ENCODE measurements around the gene EDN1.

The EDN1 gene

DNA sequence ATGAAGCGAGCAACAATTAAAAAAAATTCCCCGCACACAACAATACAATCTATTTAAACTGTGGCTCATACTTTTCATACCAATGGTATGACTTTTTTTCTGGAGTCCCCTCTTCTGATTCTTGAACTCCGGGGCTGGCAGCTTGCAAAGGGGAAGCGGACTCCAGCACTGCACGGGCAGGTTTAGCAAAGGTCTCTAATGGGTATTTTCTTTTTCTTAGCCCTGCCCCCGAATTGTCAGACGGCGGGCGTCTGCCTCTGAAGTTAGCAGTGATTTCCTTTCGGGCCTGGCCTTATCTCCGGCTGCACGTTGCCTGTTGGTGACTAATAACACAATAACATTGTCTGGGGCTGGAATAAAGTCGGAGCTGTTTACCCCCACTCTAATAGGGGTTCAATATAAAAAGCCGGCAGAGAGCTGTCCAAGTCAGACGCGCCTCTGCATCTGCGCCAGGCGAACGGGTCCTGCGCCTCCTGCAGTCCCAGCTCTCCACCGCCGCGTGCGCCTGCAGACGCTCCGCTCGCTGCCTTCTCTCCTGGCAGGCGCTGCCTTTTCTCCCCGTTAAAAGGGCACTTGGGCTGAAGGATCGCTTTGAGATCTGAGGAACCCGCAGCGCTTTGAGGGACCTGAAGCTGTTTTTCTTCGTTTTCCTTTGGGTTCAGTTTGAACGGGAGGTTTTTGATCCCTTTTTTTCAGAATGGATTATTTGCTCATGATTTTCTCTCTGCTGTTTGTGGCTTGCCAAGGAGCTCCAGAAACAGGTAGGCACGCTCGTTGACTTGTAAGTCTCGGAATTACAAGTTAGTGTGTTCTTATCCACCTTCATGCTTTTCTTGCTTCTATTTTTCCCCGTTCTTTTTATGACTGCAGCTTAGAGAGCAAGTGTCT is at the start of gene EDN1:
Gene EDN1, plus strand, starts transcription at position 429 of the 888 bp plus-strand sequence. Its CDS starts 269 bp downstream, at position 698.
- peak; percentile 77 for DNase-seq

DNA sequence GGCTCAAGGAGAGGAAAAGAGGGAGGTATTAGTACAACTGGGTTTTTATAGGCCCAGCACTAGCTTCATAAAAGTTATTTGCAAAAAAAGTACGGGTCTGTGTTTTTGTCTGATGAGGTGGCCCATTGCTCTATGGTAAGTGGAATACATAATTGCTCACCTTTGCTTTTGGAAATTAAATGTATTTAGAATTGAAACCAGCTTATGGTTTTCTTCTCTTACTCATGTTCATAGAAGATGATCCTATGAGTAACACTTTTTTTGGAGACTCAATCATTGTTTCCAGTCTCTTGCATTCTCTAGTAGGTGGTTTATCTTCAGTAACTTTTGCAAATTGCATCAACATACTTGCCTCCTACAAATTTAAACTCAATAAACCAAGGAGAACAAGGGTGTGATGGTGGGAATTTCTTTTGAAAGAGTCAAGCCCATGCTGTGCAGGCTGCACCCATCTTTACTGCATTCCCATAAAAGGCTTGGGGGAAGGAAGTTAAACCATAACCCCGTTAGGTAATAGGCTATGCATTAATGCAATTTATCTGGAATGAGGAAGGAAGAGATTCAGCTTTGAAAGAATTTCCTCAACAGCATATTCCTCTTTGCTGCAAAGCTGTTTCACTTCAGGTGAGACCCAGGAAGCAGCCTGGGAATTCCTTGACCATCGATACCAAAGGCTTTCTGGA is 48.5 kb upstream of the EDN1 start:
- DNase-seq = no peak

DNA sequence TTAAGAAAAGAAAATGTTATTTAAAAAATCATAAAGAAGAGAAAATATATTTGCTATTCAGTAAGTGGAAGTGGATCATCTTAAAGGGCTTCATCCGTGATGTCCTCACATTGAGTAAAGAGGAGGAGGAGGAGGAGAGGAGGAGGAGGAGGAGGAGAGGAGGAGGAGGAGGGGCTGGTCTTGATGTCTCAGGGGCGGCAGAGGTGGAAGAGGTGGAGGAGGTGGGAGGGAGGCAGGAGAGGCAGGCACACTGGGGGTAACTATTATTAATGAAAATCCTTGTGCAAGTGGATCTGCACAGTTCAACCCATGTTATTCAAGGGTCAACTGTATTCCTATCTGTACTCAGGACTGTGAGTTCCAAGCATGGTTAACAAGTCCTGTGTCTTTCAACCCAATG is 47.0 kb upstream of the EDN1 start:
- no peak for DNase-seq

DNA sequence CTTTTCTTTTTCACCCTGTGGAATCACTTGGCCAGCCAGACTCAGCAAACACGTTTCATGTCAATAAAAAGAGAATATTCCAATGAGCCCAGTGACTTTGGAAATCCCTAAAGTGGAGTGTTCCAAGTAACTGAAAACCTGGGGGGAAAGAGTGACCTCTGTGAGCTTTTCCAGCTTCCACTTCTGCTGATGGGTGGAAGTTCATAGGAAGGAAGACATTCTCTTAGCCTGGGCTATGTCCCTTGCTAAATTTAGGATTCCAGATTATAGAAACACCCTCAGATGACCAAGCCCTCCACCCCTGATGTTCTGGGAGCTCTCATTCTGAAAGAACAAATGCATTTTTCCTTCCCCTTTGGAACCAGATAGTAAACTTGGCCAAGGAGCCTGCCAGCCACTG is 44.8 kb upstream of the EDN1 start:
- DNase-seq = no peak

DNA sequence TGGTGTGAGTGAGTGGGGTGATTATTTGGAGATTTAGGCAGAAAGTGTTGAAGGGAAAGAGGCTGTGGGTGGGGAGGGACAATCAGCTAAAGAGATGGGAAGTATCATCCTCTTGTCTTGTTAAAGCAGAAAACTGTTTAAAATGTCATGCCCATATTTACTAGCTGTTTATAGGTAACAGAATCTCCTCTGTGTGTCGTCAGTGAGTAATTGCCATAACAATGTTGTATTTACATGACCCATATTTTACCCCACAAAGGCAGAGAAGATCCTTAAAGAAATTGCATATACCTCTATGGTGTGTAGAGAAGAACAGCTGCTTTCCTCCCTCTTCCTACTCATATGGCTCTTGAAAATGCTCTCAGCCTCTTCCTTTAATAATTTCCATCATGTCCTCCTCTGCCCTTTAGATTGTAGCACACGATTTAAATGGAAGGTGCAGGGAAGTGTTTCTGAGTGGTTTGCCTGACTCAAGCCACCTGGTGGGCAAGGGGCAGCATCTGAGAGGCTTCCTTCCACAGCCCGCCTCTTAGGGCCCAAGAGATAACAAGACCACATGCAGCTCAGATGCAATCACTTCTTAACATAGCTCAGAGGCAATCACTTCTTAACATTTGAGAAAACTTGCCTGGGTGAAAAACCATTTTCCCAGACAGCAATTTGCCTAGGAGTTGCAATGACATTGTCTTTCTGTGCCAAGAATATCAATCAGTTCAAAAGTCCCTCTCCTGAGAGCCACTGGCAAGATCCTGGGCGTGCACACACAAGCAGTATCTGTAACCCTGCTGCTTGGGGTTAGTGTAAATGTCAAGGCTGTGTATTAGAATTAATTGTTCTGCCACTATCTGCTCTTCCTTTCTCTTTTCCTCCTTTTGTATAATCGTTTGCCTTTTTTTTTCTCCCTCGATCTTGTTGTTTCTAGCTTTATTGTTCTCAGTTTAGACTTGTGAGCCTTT is 44.1 kb upstream of the EDN1 start:
- DNase-seq = no peak

DNA sequence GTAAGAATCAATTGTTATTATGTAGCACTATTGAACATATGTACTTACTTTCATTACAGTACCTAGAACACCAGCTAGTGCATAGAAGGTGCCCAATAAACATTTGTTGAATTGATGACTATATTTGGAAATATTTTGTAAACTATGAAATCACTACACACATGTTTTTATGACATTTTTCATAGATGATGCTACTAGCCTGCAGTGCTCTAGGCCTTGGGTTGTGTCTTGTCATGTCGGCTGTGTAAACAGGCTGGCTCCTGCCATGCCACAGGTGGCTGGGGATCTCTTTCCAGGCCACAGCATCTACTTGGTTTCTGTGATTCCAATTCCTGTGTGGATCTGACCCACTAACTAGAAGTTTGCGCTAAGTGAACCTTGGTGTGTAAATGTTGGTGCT is 43.3 kb upstream of the EDN1 start:
- no peak for DNase-seq

DNA sequence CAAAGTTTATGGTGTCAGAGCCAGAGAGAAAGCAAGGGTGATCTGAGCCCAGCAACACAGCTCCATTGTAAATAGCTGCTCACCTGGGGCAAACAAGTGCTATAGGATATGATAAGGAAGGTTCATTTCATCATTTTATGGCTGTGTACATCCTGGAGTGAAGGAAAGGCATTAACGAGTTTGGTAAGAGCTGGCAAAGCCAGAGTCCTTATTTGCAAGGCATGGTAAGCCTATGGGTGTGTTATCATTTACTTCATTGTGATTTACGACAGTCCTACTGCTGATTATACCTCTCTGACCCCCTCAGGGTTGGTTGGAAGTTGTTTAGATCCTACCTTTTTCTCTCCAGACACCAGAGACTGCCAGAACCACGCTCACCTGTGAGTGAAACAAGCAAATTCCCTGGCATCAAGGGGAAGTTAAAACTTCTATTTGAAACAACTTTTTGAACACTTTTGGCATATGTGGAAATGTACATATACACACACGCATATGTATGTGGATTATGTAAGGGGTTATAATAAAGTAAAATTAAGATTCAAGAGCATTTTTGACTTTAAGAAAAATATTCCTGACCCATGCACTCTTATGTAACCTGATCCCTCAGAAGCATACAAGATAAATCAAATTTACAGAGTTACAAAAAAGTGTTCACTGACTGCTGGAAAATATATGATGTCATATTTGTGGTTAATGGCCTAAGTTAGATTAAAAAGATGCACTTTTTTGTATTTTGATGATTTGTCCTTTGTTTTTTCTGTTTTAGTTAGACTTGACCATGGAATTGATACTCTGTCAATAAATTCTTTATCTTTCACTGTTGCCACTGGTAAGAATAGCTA is 40.4 kb upstream of the EDN1 start:
- DNase-seq = no peak

DNA sequence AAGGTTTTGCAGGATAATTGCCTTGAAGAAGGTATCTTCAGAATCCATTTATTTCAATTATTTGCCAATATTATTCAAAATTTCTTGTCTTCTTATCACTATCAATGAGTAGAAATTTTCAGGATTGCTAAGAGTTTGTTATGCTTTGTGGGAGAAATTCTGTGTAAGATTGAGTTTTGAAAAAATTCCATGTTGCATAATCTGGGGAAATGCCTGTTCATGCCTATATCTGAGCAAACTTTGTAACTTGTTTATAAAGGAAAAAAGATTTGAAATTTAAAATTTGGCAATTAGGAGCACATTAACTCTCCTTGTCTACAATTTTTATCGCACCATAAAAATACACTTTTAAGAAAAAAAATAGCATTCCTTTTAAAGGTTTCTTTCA is 39.8 kb upstream of the EDN1 start:
- no peak for DNase-seq

DNA sequence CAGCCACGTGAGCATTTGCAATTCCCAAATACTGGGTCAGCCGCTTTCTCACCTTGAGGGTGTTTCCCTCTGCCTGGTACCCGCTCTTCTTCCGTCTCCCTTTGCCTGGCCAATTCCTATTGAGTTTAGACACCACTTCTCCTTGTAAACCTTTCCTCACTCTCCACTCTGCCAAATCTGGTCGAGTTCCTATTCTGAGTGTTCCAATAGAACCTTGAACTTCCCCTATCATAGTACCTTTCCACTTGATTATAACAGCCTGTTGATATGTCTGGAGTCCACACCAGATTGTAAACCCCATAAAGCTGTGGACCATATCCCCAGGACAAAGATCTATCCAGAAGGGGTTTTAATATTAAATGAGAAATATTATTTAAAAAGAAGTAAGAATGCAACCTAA is 36.0 kb upstream of the EDN1 start:
- no peak for DNase-seq

DNA sequence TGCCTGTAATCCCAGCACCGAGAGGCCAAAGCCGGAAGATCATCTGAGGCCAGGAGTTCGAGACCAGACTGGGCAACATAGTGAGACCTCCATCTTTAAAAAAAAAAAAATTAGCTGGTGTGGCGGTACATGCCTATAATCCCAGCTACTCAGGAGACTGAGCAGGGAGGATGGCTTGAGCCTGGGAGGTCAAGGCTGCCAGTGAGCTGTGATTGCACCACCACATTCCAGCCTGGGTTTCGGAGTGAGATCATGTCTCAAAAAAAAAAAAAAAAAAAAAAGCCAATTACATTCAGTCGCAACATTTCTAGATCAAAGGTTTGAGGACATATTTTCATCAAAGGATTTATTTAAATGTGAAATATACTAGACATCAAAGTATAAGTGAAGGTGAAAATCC is 32.0 kb upstream of the EDN1 start:
- DNase-seq = no peak

DNA sequence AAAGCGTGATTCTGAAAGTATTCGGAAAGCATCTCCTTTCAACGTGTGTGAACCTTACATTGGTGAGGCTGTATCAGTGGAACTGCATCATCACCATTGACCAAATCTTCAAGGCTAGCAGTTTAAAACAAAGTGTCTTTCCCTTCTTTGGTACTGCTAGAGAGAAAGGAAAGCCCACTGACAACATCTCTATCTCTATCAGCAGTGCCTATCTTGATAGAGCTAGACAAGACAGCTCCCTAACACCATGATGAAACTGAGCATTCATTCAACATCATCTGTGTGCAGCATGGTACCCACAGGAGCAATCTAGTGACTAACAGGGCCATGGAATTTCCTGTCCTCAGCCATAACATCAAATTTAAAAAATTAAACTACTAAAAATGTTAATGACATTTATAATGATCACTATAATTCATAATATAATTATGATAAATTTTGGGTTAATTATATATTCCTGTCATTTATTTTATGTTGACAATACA is 31.5 kb upstream of the EDN1 start:
- no peak for DNase-seq

DNA sequence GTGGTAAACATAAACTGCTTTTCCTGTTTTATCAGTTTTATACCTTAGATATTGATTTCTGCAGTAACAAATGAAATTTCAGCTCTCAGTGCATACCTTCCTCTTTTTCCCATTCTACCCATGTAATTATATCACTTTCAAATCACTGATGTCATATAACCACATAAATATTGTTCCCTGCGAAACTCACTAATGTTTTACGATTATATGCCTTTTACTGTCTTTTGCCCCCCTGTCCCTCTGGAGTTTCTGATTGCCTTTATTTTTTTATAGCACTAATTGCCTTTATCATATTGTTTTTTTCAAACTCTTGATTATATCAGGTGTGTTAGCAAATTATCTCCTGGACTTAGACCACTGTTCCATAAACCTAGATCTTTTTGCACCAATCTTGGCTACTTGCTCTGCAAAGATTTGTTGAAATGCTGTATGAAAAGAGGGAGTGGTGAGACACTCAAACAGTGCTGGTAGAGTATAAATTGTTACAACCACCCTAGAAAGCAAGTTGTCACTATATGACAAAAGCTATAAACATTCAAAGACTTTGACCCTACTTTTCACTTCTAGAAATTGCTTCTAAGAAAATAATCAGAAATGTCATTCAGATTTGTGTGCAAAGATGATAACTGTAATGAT is 29.6 kb upstream of the EDN1 start:
- DNase-seq = no peak

DNA sequence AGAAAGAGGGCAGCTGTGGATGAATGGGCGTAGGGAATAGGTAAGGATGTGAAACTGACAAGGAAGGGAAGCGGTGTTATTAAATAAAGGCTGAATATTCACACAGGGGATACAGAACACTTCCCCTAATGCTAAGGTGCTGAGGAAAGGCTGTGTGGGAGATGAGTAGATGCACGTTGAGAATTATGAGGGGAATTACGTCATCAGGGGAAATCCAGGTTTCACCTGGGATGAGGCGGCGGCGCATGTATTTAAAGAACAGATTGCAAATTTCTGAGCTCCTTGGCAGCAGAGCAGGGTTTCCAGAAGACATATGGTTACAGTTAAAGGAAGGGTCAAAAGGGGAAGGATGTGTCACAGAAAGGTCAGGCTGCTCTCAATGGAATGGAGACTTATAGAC is 28.7 kb upstream of the EDN1 start:
- no peak for DNase-seq

DNA sequence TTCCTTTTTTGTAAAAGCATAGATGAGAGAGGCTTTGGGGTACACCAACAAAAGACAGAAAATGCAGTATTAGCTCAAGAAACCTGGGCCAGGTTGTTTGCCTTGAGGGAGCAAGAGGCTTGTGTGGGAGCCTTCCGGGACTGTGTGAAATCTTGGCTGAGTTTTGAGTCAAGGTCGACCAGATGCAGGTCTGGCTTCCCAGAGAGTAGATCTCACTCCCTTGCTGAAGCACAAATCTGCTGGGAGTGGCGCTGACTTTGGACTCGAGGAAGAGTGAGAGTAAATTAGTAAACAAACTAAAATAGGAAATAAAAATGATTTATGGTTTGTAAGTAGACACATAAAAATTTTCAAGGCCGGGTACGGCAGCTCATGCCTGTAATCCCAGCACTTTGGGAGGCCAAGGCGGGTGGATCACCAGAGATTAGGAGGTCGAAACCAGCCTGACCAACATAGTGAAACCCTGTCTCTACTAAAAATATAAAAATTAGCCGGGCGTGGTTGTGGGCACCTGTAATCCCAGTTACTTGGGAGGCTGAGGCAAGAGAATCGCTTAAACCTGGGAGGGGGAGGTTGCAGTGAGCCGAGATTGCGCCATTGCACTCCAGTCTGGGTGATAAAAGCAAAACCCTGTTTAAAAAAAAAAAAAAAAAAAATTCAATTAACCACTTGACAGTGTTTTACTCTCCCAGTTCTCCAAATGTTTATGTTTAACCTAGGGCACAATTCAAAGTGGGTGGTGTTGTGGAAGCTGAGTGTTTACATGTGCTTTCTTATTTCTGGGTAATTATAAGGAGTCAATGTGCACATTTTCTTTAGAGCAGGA is 27.7 kb upstream of the EDN1 start:
- no peak for DNase-seq

DNA sequence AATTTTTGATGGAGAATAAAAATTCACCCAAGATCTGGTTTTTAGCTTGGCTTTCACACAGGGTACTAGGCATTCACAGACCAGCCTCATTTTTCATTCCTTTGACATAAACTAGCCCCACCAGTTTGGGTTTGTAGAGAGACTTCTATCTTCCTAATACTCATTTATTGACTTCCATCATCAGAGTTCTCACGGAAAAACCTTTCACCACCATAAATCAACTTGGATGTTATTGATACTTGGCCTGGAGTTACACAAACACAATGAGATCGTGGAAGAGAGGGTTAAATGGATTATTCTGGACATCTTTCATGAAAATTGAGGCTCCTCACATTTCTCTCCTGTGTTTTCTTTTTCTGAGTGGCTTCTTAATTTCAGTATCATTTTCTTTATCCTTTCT is 26.8 kb upstream of the EDN1 start:
- no peak for DNase-seq

DNA sequence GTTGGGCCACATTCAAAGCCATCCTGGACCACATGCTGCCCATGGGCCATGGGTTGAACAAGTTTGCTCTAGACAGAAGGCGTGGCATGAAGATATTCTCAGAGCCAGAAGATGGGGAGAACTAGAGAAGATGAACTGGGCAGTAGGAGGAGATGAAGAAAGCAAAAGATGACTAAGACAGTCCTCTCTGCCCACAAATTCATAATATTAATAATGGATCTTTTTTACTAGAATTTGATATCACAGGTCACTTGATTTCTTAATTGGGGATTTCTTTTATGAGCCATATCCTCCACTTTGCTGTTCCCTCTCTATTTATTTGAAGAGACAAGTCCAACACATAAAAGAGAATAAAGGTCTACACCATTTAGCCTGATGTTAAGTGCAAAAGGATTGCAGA is 25.5 kb upstream of the EDN1 start:
- DNase-seq = no peak

DNA sequence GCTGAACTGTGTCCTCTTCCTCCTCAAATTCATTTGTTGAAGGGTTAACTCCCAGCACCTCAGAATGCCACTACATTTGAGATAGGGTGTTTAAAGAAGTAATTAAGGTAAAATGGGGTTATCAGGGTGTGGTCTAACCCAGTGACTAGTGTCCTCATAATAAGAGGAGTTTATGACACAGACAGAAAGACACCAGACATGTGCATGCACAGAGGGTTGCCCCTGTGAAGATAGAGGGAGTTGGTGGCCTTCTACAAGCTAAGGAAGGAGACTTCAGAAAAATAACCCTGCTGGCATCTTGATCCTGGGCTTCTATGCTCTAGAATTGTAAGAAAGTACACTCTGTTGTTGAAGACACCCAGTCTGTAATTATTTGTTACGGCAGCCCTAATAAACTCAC is 24.9 kb upstream of the EDN1 start:
- DNase-seq = no peak

DNA sequence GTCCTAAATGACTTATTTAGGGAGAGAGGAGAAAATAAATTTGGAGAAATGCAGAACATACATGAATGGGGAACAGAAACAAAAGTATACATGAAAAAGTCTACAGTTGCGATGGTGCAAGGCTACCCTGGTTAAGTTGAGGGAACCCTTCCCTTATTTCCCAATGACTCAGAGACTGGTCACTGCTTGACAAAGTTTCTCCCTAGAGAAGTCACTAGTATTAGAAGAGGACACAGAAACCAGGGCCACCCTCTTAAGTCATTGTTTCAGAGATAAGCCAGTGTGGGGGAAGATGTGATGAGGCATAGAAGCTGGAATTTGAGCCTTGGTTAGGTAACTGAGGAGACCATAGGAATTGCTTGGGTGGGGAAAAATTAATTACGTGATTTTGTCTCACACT is 24.4 kb upstream of the EDN1 start:
- no peak for DNase-seq

DNA sequence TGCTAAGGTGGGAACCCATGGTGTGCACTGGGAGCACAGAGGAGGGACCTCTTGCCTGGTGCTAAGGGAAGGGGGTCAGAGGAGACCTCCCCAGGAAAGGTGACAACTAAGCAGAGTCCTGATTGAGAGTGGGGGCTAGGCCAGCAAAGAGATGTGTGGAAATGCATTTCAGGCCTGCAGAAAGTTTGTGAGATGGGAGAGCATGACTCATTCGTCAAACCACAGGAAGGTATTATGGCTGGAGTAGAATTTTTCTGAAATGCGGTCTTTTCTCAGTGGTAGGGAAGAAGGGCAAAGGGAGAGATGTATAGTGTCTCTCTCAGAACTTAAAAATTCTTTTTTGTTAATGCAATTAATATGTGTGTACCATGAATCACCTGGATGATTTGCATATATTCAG is 23.6 kb upstream of the EDN1 start:
- no peak for DNase-seq

DNA sequence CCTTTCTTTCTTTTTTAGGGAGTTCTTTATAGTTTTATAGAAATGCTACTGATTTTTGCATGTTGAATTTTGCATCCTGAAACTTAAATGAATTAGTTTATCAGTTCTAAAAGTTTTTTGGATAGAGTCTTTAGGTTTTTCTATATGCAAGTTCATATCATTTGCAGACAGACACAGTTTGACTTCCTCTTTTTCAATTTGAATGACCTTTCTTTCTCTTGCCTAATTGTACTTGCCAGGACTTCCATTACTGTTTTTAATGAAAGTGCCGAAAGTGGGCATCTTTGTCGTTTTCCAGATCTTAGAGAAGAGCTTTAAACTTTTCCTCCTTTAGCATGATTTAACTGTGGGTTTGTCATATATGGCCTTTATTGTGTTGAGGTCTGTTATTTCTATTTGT is 21.1 kb upstream of the EDN1 start:
- DNase-seq = no peak

All from NCI-H1105 treated with DMSO at 0.1 percent for 48 hours (cell line).